DND-41 (cell line): ENCODE measurements around the gene NUDT19.

ENCODE experiments used
- ATAC-seq: fragments of 200-7000 bp; cut with Tn5 transposase; 3 replicates; pipeline ENCODE4 v1.9.1; 2021; ENCODE audit warnings: low read depth; ENCODE audit not compliant: insufficient read depth
- DNase-seq: peaks from one replicate; pipeline ENCODE4 v3.0.0-alpha.2; 2020
- H2AFZ ChIP-seq: 2 replicates; pipeline ENCODE4 v1.6.0; 2012; ENCODE audit warnings: low read depth, low read length
- H3K27ac ChIP-seq: 2 replicates; pipeline ENCODE4 v1.5.1; 2012; ENCODE audit warnings: low read length, inconsistent platforms
- H3K27me3 ChIP-seq: fragments of 200-600 bp; sonication (generic); 2 replicates; pipeline ENCODE4 v1.6.0; 2012; ENCODE audit warnings: low read length, mild to moderate bottlenecking, inconsistent platforms; ENCODE audit not compliant: insufficient read depth, poor library complexity
- H3K36me3 ChIP-seq: 2 replicates; pipeline ENCODE4 v1.5.1; 2012; ENCODE audit warnings: low read length, inconsistent platforms; ENCODE audit not compliant: insufficient read depth
- H3K4me1 ChIP-seq: 2 replicates; pipeline ENCODE4 v1.5.1; 2012; ENCODE audit warnings: mild to moderate bottlenecking, low read length; ENCODE audit not compliant: insufficient read depth
- H3K4me2 ChIP-seq: 2 replicates; pipeline ENCODE4 v1.6.0; 2012; ENCODE audit warnings: mild to moderate bottlenecking, moderate library complexity, low read length, inconsistent platforms; ENCODE audit not compliant: insufficient read depth
- H3K4me3 ChIP-seq, 2 experiments: fragments of 200-600 bp in 1 of 2; shearing (Covaris generic) in 1 of 2; 2 replicates each; pipeline ENCODE4 v1.5.1; 2012 to 2016; ENCODE audit warnings: inconsistent platforms in 2 of 2, low read length in 2 of 2, mild to moderate bottlenecking in 2 of 2, low read depth in 1 of 2, moderate library complexity in 1 of 2
- H3K79me2 ChIP-seq: 2 replicates; pipeline ENCODE4 v1.6.0; 2012; ENCODE audit warnings: low read length, inconsistent platforms; ENCODE audit not compliant: insufficient read depth
- H3K9ac ChIP-seq: 2 replicates; pipeline ENCODE4 v1.6.0; 2012; ENCODE audit warnings: low read depth, mild to moderate bottlenecking, inconsistent platforms, low read length, moderate library complexity
- H3K9me3 ChIP-seq: 2 replicates; pipeline ENCODE4 v1.5.1; 2012; ENCODE audit warnings: low read length, moderate library complexity, mild to moderate bottlenecking, inconsistent platforms; ENCODE audit not compliant: insufficient read depth, severe bottlenecking
- H4K20me1 ChIP-seq: 2 replicates; pipeline ENCODE4 v1.6.0; 2012; ENCODE audit warnings: low read length; ENCODE audit not compliant: insufficient read depth
- EZH2 ChIP-seq: IDR thresholded peaks from 3 replicates; pipeline ENCODE4 v1.6.1; 2012; ENCODE audit warnings: borderline replicate concordance, low read depth, mild to moderate bottlenecking, moderate library complexity, low read length, inconsistent platforms; ENCODE audit not compliant: severe bottlenecking
- TF ChIP-seq, protein P1 (sequence below): IDR thresholded peaks from 2 replicates; pipeline ENCODE4 v1.5.1; 2012; ENCODE audit warnings: borderline replicate concordance, low read length, moderate library complexity, mild to moderate bottlenecking; ENCODE audit not compliant: poor library complexity, severe bottlenecking; ENCODE audit errors: extremely low read depth

Gene NUDT19

DNA sequence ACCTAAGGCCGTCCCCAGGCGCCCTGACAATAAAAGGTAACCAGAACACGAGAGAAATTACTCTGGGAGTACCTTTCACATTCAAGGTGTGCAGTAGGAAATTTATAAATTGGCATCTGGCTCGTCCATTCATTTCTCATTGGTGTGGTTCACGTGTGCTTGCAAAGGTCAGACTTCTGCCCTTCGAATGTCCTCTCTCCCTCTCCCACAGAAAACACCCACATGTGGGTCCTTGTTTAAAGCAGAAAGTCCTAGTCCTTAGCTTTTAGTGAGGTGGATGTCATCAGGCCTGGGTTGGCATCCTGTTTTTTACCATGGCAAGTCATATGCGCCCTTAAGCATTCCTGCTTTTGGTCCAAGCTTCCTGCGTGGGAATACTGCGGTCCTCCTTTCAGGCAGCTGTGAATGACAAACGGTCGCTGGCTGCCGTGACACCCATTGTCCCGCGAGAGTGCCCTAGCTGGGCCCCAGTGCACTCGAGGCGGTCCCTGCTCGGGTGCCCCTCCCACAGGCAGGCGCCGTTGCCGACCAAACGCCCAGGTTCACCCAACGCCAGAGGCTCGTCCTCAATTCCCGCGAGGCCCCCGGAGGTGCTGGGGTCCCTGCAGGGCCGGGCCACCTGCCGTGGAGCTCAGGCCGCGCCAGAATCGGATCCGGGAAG lies at the start of gene NUDT19:
Gene NUDT19 (plus strand): TSS at position 531 of the 661 bp plus-strand sequence. CDS start 140 bp downstream, outside the sequence.
- Histone ChIP-seq H3K27ac (peak within 1 kb of the TSS; percentile 71), H4K20me1 (peaks cover 10% of the 10 kb centered on the region), H3K4me3 (peak within 1 kb of the TSS; percentile 46 to 89; a peak in 3 of 4 replicates), H3K4me2 (peak within 1 kb of the TSS; percentile 75), H3K9me3 (peaks cover 2% of the 10 kb centered on the region), H2AFZ (peak within 1 kb of the TSS; percentile 80), H3K27me3 (no peaks in the 10 kb centered on the region), H3K4me1 (peaks cover 45% of the 10 kb centered on the region), H3K79me2 (peaks cover 52% of the 10 kb centered on the region), H3K9ac (peak within 1 kb of the TSS; percentile 94), H3K36me3 (peaks cover 22% of the 10 kb centered on the region)
- no peak for TF ChIP-seq EZH2
- TF ChIP-seq, protein P1, sequence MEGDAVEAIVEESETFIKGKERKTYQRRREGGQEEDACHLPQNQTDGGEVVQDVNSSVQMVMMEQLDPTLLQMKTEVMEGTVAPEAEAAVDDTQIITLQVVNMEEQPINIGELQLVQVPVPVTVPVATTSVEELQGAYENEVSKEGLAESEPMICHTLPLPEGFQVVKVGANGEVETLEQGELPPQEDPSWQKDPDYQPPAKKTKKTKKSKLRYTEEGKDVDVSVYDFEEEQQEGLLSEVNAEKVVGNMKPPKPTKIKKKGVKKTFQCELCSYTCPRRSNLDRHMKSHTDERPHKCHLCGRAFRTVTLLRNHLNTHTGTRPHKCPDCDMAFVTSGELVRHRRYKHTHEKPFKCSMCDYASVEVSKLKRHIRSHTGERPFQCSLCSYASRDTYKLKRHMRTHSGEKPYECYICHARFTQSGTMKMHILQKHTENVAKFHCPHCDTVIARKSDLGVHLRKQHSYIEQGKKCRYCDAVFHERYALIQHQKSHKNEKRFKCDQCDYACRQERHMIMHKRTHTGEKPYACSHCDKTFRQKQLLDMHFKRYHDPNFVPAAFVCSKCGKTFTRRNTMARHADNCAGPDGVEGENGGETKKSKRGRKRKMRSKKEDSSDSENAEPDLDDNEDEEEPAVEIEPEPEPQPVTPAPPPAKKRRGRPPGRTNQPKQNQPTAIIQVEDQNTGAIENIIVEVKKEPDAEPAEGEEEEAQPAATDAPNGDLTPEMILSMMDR = no peak
- DNase-seq (peak; percentile 91), ATAC-seq (peak; percentile 91)

DNA sequence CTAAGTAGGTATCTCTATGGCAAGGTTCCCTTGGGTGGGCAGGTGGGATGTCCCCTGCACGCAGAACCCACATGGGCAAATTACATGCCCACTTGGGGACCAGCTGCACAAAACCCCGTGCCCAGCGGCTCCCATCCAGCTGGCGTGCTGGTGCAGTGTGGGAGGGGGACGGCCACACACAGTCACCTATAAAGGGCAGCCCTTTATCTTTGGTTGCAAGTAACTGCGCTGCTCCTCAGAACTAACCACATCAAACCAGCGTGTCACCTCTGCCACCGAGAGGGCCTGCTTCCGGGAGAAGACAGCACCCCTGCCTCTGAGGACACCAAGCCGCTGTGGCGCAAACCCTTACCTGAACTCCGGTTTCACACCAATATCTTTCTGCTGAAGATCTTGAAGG lies 48.9 kb upstream of the NUDT19 start:
- no peak overlapping the region for H2AFZ ChIP-seq
- H3K79me2 ChIP-seq = no peaks in the 10 kb centered on the region
- no peak for TF ChIP-seq EZH2
- TF ChIP-seq, protein P1 = no peak
- H3K4me3 ChIP-seq = no peak overlapping the region
- no peaks in the 10 kb centered on the region for H3K9me3 ChIP-seq
- H3K4me1 ChIP-seq = no peaks in the 10 kb centered on the region
- H3K9ac ChIP-seq = no peak overlapping the region
- peaks cover 77% of the 10 kb centered on the region for H3K36me3 ChIP-seq
- ATAC-seq (peak; percentile 97), DNase-seq (peak; percentile 76)
- no peak overlapping the region for H3K4me2 ChIP-seq
- H3K27me3 ChIP-seq = no peaks in the 10 kb centered on the region
- H4K20me1 ChIP-seq = no peaks in the 10 kb centered on the region
- no peak overlapping the region for H3K27ac ChIP-seq

DNA sequence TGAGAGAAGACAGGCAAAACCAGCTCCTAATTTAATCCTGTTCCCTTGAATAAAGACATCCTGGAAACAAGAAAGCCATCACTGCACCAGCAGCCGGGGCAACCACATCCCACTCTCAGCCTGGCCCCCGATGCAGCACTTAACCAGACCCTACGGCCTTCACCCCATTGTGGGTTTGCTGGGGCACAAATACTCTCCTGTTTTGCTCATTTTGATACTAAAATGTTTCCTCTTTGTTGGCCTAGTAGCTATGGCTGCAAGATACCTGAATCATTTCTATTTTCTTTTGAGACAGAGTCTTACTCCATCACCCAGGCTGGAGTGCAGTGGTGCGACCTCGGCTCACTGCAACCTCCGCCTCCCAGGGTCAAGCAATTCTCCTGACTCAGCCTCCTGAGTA lies 45.1 kb upstream of the NUDT19 start:
- peaks cover 62% of the 10 kb centered on the region for H3K36me3 ChIP-seq
- H3K27ac ChIP-seq = no peak overlapping the region
- no peak overlapping the region for H3K4me2 ChIP-seq
- ATAC-seq (no peak), DNase-seq (no peak)
- no peak overlapping the region for H2AFZ ChIP-seq
- no peak overlapping the region for H3K9ac ChIP-seq
- no peaks in the 10 kb centered on the region for H3K79me2 ChIP-seq
- H3K9me3 ChIP-seq = no peaks in the 10 kb centered on the region
- no peaks in the 10 kb centered on the region for H3K27me3 ChIP-seq
- H3K4me3 ChIP-seq = no peak overlapping the region
- H4K20me1 ChIP-seq = no peaks in the 10 kb centered on the region
- TF ChIP-seq, protein P1 = no peak
- no peak for TF ChIP-seq EZH2
- no peaks in the 10 kb centered on the region for H3K4me1 ChIP-seq
